K562 (cell line): Measurements from ENCODE around the gene ADAMTS14. TPM values are rescaled to one million over a fixed set of nuclear protein-coding genes. Genes with fewer than 3 reads are reported as not detected.
A peak's percentile ranks its signal among the peaks of the same experiment; 100 is the strongest.

Experiments used
- CEBPG ChIP-seq, 3 experiments: fragments of 200-800 bp in 1 of 3; sonication (Bioruptor generic) in 1 of 3; sonication (generic) in 1 of 3; formaldehyde crosslinking in 1 of 3; IDR thresholded peaks in 2 of 3; conservative IDR thresholded peaks in 1 of 3; 2 replicates each; pipeline versions ENCODE4 v1.6.1 to v1.8.0; 2016 to 2022; ENCODE audit warnings: missing compliant biosample characterization in 2 of 3, missing genetic modification characterization in 2 of 3, mild to moderate bottlenecking in 1 of 3, missing genetic modification reagents in 1 of 3
- FOSL1 ChIP-seq: fragments of 200-800 bp; sonication (Bioruptor generic); conservative IDR thresholded peaks from 2 replicates; pipeline ENCODE4 v1.6.1; 2016; ENCODE audit warnings: missing genetic modification characterization, missing compliant biosample characterization
- HDAC1 ChIP-seq, 2 experiments: fragments of 450-650 bp; IDR thresholded peaks; 2 replicates each; pipeline ENCODE4 v1.6.1; 2016 to 2017; ENCODE audit warnings: inconsistent platforms in 1 of 2, mild to moderate bottlenecking in 1 of 2, moderate library complexity in 1 of 2
- KDM5B ChIP-seq: fragments of 200-600 bp; sonication (generic); IDR thresholded peaks from 2 replicates; pipeline ENCODE4 v1.6.1; 2012; ENCODE audit warnings: low read depth, mild to moderate bottlenecking, moderate library complexity, low read length, control low read depth, inconsistent platforms; ENCODE audit not compliant: insufficient replicate concordance
- LARP7 ChIP-seq: fragments of 450-650 bp; IDR thresholded peaks from 2 replicates; pipeline ENCODE4 v1.6.1; 2016
- MEF2A ChIP-seq: IDR thresholded peaks from 2 replicates; pipeline ENCODE4 v1.6.1; 2011; ENCODE audit warnings: low read depth, mild to moderate bottlenecking, low read length, moderate library complexity; ENCODE audit not compliant: control insufficient read depth
- NFIX ChIP-seq: fragments of 250-450 bp; sonication (Bioruptor Pico); IDR thresholded peaks from 2 replicates; pipeline ENCODE4 v1.4.0; 2020; ENCODE audit warnings: low read depth, mild to moderate bottlenecking, moderate library complexity
- PHB2 ChIP-seq: fragments of 450-650 bp; IDR thresholded peaks from 2 replicates; pipeline ENCODE4 v1.6.1; 2017; ENCODE audit warnings: low read depth
- RAD21 ChIP-seq, 2 experiments: fragments of 250-450 bp in 1 of 2; fragments of 450-650 bp in 1 of 2; sonication (Bioruptor Pico) in 1 of 2; formaldehyde crosslinking in 1 of 2; IDR thresholded peaks in 1 of 2; conservative IDR thresholded peaks in 1 of 2; 2 replicates each; pipeline versions ENCODE4 v1.4.0 to v1.8.0; 2020 to 2022; ENCODE audit warnings: mild to moderate bottlenecking in 2 of 2, moderate library complexity in 1 of 2
- RBM14 ChIP-seq: fragments of 200-400 bp; formaldehyde crosslinking; IDR thresholded peaks from 2 replicates; pipeline ENCODE4 v1.6.1; 2018; ENCODE audit warnings: low read depth, mild to moderate bottlenecking, low read length, moderate library complexity, borderline replicate concordance; ENCODE audit not compliant: insufficient read depth
- RFX7 ChIP-seq: fragments of 250-450 bp; sonication (Bioruptor Pico); IDR thresholded peaks from 2 replicates; pipeline ENCODE4 v1.5.1; 2021; ENCODE audit warnings: mild to moderate bottlenecking
- TFAM ChIP-seq: fragments of 250-450 bp; sonication (Bioruptor Pico); conservative IDR thresholded peaks from 2 replicates; pipeline ENCODE4 v1.5.0; 2021; ENCODE audit warnings: mild to moderate bottlenecking, moderate library complexity
- TRIM28 ChIP-seq: fragments of 450-650 bp; IDR thresholded peaks from 2 replicates; pipeline ENCODE4 v1.6.1; 2017
- ZNF717 ChIP-seq: fragments of 250-450 bp; sonication (Bioruptor Pico); IDR thresholded peaks from 2 replicates; pipeline ENCODE4 v1.5.0; 2021
- ZNF780A ChIP-seq: fragments of 250-450 bp; sonication (Bioruptor Pico); IDR thresholded peaks from 2 replicates; pipeline ENCODE4 v1.5.0; 2021; ENCODE audit warnings: mild to moderate bottlenecking
- polyA plus RNA-seq, 8 experiments: library from polyadenylated mRNA; depleted of rRNA in 4 of 8; stranded (reverse) in 5 of 8; unstranded in 3 of 8; fragments of >200 nt; fragmentation: Nextera tagmentation in 2 of 8; fragmentation: Illumina TruSeq in 1 of 8; extraction: Ambion mirVana in 2 of 8; extraction: Trizol in 1 of 8; gene quantifications; 2 replicates each; pipeline versions ENCODE4 v1.2.1 to v1.2.3, GENCODE V29; 2011 to 2014; ENCODE audit warnings: inconsistent platforms in 1 of 8, missing spikeins in 1 of 8
- total RNA-seq, 7 experiments: library from RNA; depleted of rRNA in 6 of 7; stranded (reverse); fragments of >200 nt in 6 of 7; fragmentation: Illumina TruSeq in 2 of 7; extraction: Trizol in 2 of 7; gene quantifications; 2 replicates each; pipeline versions ENCODE4 v1.2.1 to v1.2.3, GENCODE V29; 2011 to 2021; ENCODE audit warnings: low replicate concordance in 1 of 7
- TF ChIP-seq, protein P1 (sequence below): fragments of 250-450 bp; sonication (Bioruptor Pico); IDR thresholded peaks from 2 replicates; pipeline ENCODE4 v1.4.0; 2020
- TF ChIP-seq, protein P2 (sequence below): fragments of 250-450 bp; sonication (Bioruptor Pico); IDR thresholded peaks from 2 replicates; pipeline ENCODE4 v1.5.0; 2021
- TF ChIP-seq, protein P3 (sequence below), 2 experiments: fragments of 250-450 bp in 1 of 2; fragments of 450-650 bp in 1 of 2; sonication (Bioruptor Pico) in 1 of 2; IDR thresholded peaks; 2 replicates each; pipeline versions ENCODE4 v1.6.1 to v1.8.0; 2016 to 2021; ENCODE audit warnings: mild to moderate bottlenecking in 2 of 2, moderate library complexity in 2 of 2, missing compliant biosample characterization in 1 of 2, missing genetic modification characterization in 1 of 2
- TF ChIP-seq, protein P4 (sequence below): fragments of 250-450 bp; sonication (Bioruptor Pico); IDR thresholded peaks from 2 replicates; pipeline ENCODE4 v1.6.1; 2021; ENCODE audit warnings: mild to moderate bottlenecking

The ADAMTS14 gene
- total and polyA plus RNA-seq, 9 of the 15 experiments (the other 6 are each of a cell fraction or from before 2014, with no cell fraction given): 0.04 to 37.4 (median 15.9) TPM

DNA sequence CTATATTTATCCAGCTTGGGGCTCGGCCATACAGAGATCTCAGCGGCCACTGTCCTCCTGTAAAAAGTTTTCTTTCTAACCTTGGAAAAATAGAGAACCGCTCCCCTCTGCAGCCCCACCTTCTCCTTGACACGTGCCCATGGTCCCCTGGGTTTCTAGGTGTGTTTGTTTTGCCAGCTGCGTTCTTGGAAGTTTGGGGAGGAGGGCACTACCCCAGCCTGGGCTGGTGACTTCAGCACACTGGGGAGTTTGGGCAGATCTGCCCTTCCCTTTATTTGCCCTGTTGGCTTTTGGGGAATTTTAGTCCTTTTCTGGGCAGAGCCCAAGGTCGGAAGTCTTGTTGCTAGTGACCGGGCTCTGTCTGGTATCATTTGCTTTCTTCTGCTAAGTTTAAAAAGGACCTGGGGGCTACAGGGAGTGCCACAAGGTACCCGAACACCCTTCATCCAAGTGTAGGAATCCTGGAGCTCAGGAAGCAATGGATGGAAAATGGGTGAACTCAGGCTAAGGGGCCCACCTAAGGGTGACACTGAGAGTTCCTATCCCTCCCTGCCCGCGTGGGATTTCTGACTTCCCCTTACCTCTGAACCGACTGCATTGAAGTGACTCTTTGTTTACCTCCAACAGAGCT is 1.7 kb downstream of the ADAMTS14 start (continued):
- TF ChIP-seq, protein P1, sequence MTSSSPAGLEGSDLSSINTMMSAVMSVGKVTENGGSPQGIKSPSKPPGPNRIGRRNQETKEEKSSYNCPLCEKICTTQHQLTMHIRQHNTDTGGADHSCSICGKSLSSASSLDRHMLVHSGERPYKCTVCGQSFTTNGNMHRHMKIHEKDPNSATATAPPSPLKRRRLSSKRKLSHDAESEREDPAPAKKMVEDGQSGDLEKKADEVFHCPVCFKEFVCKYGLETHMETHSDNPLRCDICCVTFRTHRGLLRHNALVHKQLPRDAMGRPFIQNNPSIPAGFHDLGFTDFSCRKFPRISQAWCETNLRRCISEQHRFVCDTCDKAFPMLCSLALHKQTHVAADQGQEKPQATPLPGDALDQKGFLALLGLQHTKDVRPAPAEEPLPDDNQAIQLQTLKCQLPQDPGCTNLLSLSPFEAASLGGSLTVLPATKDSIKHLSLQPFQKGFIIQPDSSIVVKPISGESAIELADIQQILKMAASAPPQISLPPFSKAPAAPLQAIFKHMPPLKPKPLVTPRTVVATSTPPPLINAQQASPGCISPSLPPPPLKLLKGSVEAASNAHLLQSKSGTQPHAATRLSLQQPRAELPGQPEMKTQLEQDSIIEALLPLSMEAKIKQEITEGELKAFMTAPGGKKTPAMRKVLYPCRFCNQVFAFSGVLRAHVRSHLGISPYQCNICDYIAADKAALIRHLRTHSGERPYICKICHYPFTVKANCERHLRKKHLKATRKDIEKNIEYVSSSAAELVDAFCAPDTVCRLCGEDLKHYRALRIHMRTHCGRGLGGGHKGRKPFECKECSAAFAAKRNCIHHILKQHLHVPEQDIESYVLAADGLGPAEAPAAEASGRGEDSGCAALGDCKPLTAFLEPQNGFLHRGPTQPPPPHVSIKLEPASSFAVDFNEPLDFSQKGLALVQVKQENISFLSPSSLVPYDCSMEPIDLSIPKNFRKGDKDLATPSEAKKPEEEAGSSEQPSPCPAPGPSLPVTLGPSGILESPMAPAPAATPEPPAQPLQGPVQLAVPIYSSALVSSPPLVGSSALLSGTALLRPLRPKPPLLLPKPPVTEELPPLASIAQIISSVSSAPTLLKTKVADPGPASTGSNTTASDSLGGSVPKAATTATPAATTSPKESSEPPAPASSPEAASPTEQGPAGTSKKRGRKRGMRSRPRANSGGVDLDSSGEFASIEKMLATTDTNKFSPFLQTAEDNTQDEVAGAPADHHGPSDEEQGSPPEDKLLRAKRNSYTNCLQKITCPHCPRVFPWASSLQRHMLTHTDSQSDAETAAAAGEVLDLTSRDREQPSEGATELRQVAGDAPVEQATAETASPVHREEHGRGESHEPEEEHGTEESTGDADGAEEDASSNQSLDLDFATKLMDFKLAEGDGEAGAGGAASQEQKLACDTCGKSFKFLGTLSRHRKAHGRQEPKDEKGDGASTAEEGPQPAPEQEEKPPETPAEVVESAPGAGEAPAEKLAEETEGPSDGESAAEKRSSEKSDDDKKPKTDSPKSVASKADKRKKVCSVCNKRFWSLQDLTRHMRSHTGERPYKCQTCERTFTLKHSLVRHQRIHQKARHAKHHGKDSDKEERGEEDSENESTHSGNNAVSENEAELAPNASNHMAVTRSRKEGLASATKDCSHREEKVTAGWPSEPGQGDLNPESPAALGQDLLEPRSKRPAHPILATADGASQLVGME (CRISPR knock-in tag): peak; percentile 62; the same call in 1 of the 2 replicates
- 0 out of 2 replicates have a peak, but pooled peaks have one; percentile 10 for TF ChIP-seq FOSL1 (tag)
- no peak for TF ChIP-seq TFAM (CRISPR knock-in tag)
- TF ChIP-seq LARP7: no peak
- TF ChIP-seq, protein P2, sequence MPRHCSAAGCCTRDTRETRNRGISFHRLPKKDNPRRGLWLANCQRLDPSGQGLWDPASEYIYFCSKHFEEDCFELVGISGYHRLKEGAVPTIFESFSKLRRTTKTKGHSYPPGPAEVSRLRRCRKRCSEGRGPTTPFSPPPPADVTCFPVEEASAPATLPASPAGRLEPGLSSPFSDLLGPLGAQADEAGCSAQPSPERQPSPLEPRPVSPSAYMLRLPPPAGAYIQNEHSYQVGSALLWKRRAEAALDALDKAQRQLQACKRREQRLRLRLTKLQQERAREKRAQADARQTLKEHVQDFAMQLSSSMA: no peak
- TF ChIP-seq ZNF780A (CRISPR knock-in tag): no peak; the same call in 1 of the 2 replicates
- TF ChIP-seq RFX7 (CRISPR knock-in tag): no peak
- no peak for TF ChIP-seq HDAC1 (IDR thresholded peaks at IDR 0.05)
- no peak for TF ChIP-seq ZNF717 (CRISPR knock-in tag)
- no peak for TF ChIP-seq CEBPG (CRISPR knock-in tag; IDR thresholded peaks at IDR 0.05)
- no peak for TF ChIP-seq CEBPG (tag; conservative IDR thresholded peaks at IDR 0.05 in 1 of 2, IDR thresholded peaks at IDR 0.05 in 1 of 2)
- TF ChIP-seq PHB2: no peak
- TF ChIP-seq, protein P3, sequence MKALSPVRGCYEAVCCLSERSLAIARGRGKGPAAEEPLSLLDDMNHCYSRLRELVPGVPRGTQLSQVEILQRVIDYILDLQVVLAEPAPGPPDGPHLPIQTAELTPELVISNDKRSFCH (CRISPR knock-in tag; IDR thresholded peaks at IDR 0.05): no peak
- TF ChIP-seq, protein P3 (tag; IDR thresholded peaks at IDR 0.05): peak; percentile 66; the same call in 1 of the 2 replicates
- no peak for TF ChIP-seq TRIM28
- TF ChIP-seq MEF2A: no peak
- no peak for TF ChIP-seq KDM5B
- TF ChIP-seq NFIX (CRISPR knock-in tag): no peak
- TF ChIP-seq RAD21 (CRISPR knock-in tag; conservative IDR thresholded peaks at IDR 0.05 in 1 of 2, IDR thresholded peaks at IDR 0.05 in 1 of 2): no peak
- TF ChIP-seq, protein P4, sequence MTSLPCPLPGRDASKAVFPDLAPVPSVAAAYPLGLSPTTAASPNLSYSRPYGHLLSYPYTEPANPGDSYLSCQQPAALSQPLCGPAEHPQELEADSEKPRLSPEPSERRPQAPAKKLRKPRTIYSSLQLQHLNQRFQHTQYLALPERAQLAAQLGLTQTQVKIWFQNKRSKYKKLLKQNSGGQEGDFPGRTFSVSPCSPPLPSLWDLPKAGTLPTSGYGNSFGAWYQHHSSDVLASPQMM (CRISPR knock-in tag): no peak
- TF ChIP-seq RBM14: no peak
